Fibroblast of skin of right biceps (primary cell): ENCODE results near the gene JAKMIP2.
"Not testable (repeated sequence)": the region's sequence is repeated elsewhere in the genome, so short reads cannot be mapped to it uniquely, and the experiment has no call there.

ENCODE experiments used
- DNase-seq: peaks from one replicate; pipeline ENCODE4 v3.0.0-alpha.2; 2013

The JAKMIP2 gene

GRCh38 chr5:147743678-147744374 lies 38.7 kb downstream of the JAKMIP2 start:
- no peak for DNase-seq

DNA sequence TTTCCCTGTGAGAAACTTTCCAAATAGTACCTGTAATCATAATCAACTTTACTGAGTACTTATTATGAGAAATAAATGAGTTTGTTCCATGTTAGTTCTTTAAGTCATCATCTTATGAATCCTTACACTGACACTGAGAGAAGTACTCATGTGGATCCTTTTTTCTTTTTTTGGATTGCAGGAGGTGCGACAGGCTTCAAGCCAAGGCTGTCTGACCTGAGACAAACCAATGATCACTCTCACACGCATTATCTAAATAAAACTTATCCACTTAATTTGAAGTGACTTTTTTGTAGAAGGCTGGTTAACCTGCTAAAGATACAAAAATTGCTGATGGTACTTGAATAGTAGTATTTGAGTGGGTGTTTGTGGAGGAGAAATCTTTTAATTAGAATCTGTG lies 39.5 kb downstream of the JAKMIP2 start:
- no peak for DNase-seq

GRCh38 chr5:147742151-147742550 lies 40.4 kb downstream of the JAKMIP2 start:
- DNase-seq, result no peak

- no peak for DNase-seq
Measured at GRCh38 chr5:147740864-147741263, 41.7 kb downstream of the JAKMIP2 start.

GRCh38 chr5:147737921-147738320 lies 44.6 kb downstream of the JAKMIP2 start:
- no peak for DNase-seq

- DNase-seq, result no peak
Measured at GRCh38 chr5:147735621-147736125, 46.9 kb downstream of the JAKMIP2 start.

DNA sequence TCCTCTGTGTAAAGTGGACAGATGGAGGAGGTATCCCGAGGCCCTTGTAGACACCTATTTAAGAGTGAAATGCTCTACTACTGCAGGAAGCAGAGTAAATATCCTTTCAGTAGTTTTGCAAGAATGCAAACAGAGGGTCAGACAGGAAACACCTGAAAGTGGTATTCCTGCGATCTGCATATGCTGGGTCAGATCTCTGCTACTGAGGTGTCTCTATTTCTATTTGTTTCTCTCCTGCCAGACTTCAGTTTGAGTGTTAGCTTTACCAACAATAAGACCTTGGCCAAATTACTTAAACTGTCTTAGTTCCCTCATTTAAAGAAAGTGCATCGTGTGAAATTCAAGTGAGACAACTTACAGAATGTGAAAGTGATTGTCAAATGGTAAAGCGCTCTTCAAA lies 47.6 kb downstream of the JAKMIP2 start:
- DNase-seq, result no peak

- DNase-seq, result no peak
Measured at GRCh38 chr5:147733075-147733474, 49.5 kb downstream of the JAKMIP2 start.

- DNase-seq, result no peak
Measured at GRCh38 chr5:147732291-147732883, 50.1 kb downstream of the JAKMIP2 start.

- no peak for DNase-seq
Measured at GRCh38 chr5:147731431-147732290, 50.9 kb downstream of the JAKMIP2 start.

DNA sequence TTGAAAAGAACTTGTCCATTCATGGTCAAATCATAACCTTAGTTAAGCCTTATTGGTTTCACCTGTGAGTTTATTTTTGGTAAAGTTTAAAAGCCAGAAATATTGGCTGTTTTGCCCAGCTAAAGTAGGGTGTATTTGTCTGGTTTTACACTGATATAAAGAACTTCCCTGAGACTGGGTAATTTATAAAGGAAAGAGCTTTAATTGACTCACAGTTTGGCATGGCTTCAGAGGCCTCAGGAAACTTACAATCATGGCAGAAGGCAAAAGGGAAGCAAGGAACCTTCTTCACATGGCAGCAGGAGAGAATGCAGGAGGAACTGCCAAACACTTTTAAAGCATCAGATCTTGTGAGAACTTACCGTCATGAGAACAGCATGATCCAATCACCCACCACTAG lies 55.3 kb downstream of the JAKMIP2 start:
- DNase-seq, result no peak

DNA sequence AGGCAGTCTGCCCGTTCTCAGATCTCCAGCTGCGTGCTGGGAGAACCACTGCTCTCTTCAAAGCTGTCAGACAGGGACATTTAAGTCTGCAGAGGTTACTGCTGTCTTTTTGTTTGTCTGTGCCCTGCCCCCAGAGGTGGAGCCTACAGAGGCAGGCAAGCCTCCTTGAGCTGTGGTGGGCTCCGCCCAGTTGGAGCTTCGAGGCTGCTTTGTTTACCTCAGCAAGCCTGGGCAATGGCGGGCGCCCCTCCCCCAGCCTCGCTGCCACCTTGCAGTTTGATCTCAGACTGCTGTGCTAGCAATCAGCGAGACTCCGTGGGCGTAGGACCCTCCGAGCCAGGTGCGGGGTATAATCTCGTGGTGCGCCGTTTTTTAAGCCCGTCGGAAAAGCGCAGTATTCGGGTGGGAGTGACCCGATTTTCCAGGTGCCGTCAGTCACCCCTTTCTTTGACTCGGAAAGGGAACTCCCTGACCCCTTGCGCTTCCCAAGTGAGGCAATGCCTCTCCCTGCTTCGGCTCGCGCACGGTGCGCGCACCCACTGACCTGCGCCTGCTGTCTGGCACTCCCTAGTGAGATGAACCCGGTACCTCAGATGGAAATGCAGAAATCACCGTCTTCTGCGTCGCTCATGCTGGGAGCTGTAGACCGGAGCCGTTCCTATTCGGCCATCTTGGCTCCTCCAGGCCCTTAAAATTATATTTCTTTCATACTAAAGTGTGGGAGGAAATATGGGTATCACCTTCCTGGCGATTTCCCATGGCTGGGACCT lies 61.2 kb downstream of the JAKMIP2 start:
- not testable (repeated sequence) for DNase-seq

- DNase-seq, result no peak
Measured at GRCh38 chr5:147713550-147714295, 68.8 kb downstream of the JAKMIP2 start.

DNA sequence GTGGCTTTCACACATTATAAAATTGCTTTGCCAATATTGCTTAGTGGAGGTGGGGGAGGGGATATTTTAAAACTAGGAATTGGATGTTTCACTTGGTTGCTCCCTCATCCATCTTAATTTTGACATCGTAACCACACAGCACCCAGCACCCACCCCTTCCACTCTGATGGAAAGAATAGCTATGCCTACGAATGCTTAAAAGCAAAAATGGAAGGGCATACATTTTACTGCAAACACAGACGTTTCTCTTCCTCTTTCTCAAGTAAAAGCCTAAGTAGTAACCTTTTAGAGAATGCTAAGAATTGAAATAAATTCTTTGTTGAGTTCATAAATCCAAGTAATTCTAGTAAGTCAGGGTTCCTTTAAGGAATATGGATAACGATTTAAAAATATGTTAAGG lies 69.9 kb downstream of the JAKMIP2 start:
- no peak for DNase-seq

DNA sequence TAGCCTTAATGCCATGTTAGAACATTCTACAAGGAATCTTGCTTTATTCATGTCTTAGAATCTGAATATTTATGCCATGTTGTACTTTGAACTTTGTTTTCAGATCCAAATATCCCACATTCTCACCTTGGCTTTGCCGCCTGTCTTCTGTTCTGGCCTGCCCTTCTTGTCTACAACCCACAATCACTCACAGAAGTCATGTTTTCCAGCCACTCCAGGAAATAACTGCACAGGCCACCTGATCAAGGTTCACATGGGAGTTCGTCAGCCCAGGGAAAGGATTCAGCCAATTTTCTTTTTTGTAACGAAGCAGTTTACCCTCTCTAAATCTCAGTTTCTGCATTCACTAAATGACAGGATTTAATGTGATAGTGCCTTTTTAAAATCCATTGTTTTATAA lies 70.5 kb downstream of the JAKMIP2 start:
- no peak for DNase-seq

- no peak for DNase-seq
Measured at GRCh38 chr5:147711019-147711418, 71.5 kb downstream of the JAKMIP2 start.

DNA sequence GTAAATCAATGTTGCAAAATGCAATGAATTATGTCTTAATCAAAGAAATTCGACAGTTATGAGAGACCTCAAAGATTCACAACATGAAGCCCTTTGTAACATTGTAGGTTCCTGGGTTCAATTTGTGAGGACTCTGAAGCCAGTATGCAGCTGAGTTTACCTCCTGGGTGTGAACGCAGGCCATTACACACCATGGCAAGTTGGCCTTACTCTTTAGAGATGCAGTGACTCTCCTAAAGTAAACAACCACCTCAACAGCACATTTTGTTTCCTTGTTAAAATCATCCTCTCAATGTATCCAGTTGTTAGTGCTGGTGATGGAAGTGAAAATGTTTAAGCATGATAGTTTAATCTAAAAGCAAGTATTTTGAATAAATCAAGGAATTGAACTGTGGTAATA lies 73.8 kb downstream of the JAKMIP2 start:
- DNase-seq, result no peak

GRCh38 chr5:147704544-147704943 lies 78.0 kb downstream of the JAKMIP2 start:
- no peak for DNase-seq

DNA sequence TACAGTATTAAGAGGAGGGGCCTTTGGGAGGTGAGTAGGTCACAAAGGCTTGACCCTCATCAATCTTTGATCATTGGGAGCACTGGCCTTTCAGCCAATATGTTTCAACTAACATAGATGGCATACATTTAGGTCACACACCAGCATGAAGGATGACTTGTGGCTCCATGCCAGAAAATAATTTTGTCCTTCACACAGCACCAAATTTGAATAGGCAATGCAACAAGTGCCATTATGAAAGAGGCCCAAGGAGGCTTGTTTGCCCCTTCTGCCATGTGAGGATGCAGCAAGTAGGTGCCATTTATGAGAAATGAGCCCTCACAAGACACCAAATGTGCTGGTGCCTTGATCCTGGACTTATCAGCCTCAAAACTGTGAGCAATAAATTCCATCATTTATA lies 81.1 kb downstream of the JAKMIP2 start:
- no peak for DNase-seq

DNA sequence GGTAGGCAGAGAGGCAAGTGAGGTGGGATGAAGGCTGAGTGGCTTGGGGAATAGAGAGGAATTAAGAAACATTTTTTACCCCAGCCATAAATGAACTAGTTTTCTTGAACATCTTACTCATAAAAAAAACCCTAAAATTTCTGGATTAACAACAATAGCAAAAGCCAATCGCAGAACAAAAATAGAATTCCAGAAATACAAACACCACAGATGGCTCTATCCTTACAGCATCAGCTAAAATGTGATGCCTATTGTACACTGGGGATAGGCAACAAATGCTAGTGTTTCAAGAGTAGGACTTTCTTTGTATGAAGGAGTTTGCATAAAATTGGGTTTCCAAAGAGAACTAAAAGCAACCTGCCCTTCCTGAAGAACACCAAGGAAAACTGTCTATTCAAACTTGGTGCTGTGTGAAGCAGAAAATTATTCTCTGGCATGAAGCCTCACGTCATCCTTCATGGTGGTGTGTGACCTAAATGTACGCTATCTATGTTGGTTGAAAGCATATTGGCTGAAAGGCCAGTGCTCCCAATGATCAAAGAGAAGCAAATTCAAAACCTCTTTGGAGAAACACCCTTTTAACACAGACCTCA lies 82.9 kb downstream of the JAKMIP2 start:
- no peak for DNase-seq

- no peak for DNase-seq
Measured at GRCh38 chr5:147697380-147697779, 85.1 kb downstream of the JAKMIP2 start.

GRCh38 chr5:147694772-147695171 lies 87.8 kb downstream of the JAKMIP2 start:
- no peak for DNase-seq
